ENCODE measurements around the gene RWDD2A.

The RWDD2A gene

DNA sequence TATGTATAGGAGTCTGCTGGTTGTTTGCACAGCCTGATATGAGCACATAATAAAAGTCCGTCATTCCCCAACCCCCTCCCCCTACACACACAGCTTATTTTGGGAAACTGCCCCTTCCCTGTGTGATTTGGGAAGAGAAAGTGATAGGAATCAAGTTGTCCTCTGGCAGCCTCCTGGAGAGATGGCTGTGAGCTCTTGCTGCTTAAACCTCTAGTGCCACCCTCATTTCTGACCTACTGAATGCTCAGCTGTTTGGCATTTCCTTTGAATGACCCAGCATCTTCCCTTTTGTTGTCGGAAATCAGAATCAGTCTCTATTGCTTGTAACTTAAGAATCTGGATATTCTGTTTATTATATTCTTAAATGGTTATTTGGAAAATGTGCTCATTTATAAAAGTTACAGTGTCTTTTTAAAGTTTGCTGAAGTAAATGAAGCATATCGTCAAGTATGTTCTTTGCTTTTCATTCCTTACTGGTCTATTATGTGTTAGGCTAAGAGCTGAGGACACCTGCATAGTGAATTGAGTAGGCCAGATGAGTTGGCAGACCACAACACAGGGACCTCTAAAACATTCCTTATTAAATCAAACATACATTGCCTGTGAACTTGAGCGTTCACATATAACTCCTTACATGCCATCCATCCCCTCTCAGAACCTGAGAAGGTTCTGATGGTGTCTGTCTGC is 5.5 kb downstream of the RWDD2A start:
- no peak for DNase-seq (ENCODE audit: low read depth in 1 of 2, low spot score in 1 of 2)

GRCh38 chr6:83199173-83199862 is 6.2 kb downstream of the RWDD2A start:
- DNase-seq (ENCODE audit: low read depth in 1 of 2, low spot score in 1 of 2) = no peak

DNA sequence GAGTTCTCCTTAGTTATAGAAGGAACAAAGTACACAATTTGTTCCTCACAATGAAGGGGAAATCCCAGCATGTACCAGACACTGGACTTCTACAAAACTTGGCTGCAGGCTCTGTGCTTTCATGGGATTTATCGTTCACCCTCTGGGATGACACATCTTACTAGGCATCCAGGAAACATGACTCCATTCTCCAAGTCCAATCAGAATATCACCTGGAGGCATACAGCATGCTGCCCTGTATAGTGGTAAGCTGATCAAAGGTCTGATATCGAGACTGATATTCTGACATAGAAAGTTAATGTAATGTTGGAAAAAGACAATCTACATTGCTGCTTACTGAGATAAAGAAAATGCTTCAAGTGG is 6.7 kb downstream of the RWDD2A start:
- no peak for DNase-seq (ENCODE audit: low read depth in 1 of 2, low spot score in 1 of 2)

DNA sequence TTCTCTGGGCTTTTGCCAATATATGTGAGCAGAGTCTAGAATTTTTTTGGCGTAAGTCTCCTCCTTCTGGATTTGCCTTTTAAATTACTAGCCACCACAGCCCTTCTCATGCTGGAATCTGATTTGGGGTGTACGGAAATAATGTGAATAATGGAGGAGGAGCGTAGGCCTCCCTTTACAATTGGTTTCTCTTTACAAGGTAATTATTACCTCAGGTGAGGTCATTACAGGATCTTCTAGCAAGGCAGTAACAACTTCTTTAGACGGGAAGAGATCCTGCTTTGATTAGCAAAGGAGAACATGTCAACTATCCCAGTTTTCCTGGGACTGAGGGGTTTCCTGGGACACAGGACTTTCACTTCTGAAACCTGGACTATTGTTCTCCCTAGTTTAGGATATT is 8.9 kb downstream of the RWDD2A start:
- no peak for DNase-seq (ENCODE audit: low read depth in 1 of 2, low spot score in 1 of 2)

DNA sequence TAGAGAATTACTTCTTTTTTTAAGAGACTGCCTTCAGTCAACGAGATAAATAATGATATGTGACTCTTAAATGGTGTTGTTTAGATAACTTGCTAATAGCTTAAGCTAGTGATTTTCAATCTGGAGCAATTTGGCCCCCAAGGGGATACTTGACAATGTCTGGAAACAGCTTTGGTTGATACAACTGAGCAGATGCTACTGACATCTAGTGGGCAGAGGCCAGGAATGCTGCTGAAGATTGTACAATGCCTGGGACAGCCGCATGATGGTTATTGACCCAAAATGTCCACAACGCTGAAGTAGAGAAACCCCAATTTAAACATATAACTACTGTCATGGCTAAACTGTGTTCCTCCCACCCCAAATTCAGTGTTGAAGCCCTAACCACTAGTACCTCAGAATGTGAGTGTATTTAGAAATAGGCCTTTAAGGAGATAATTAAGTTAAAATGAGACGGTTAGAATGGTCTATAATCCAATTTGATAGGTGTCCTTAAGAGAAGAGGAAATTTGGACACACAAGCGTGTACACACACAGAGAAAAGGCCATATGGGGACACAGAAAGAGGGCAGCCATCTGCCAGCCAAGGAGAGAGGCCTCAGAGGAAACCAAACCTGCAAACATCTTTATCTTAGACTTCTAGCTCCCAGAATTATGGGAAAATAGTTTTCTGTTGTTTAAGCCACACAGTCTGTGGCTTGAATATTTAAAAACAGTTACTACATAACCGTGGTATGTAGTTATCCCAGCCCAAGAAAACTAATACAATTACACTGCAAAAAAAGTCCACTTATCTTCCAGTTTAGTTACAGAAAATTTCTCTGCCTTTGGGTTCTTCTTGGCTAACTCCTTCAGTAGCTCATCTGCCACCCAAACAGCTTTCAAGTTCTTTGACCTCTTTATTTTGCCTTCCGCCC is 22.2 kb downstream of the RWDD2A start:
- DNase-seq (ENCODE audit: low read depth in 1 of 2, low spot score in 1 of 2) = peak; percentile 7 to 13

DNA sequence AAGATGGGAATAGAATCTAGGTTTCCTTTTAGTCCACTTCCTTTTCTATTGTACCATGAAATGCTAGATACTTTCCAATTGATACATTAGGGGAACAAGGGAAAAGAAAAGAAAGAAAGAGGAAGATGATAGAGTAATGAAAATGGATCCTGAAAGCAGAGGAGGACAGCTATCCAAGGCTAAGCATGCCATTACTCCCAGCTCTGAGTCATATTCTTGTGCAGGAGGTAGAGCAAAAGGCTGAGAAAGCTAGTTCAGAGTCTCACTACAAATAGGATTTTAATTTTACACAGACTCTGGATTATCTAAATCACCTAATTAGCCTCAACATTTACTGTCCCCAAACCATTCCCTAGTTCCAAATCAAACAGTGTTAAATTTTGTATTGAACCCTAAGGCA is 23.6 kb downstream of the RWDD2A start:
- no peak for DNase-seq (ENCODE audit: low read depth in 1 of 2, low spot score in 1 of 2)

DNA sequence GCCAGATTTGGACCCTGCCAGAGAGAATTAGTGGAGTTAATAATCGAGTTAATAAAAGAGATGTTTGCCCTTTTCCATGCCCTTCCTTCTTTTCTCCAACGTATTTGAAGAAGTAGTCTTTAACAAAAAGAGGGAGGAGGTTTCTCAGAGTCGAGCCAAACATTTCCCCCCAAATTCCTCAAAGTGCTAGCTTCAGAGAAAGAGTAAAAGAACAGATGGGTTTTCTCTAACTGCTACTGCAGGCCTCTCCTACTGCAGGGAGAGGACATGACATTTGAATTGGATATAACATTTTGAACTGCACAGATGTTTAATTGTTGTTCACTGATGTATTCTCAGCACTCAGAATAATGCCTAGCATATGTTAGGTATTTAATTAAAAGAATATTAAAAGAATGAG is 25.5 kb downstream of the RWDD2A start:
- DNase-seq (ENCODE audit: low read depth in 1 of 2, low spot score in 1 of 2) = no peak

GRCh38 chr6:83220121-83220520 is 27.0 kb downstream of the RWDD2A start:
- no peak for DNase-seq (ENCODE audit: low read depth in 1 of 2, low spot score in 1 of 2)

GRCh38 chr6:83221276-83221675 is 28.1 kb downstream of the RWDD2A start:
- DNase-seq (ENCODE audit: low read depth in 1 of 2, low spot score in 1 of 2) = no peak

DNA sequence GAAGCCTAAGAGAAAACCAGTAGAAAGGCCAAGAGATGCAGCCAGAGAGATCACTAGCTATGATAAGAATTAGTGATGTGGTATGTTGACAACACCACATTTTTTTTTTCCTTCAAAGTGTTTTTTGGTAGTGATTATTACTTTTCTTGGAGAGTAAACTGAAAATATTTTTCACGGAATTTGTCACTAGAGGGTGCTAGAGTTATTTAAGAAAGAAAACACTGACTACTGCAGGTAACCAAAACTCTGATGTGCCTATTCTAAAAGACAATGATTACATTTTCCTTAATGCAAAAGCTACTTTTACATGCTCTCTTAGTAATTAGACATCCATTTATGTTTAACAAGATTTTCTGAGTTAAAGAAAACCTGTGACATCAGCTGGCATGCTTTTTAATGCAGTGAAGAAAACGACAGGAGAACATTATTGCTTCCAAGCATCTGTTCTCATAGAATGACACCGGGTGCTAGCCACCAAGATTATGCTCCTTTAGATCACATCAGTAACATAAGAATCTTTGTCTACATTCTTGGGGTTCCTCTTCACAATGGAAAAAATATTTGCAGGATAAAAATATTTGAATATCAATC is 28.8 kb downstream of the RWDD2A start:
- DNase-seq (ENCODE audit: low read depth in 1 of 2, low spot score in 1 of 2) = no peak

- DNase-seq (ENCODE audit: low read depth in 1 of 2, low spot score in 1 of 2) = no peak
Observed at GRCh38 chr6:83226517-83226916, 33.4 kb downstream of the RWDD2A start.

DNA sequence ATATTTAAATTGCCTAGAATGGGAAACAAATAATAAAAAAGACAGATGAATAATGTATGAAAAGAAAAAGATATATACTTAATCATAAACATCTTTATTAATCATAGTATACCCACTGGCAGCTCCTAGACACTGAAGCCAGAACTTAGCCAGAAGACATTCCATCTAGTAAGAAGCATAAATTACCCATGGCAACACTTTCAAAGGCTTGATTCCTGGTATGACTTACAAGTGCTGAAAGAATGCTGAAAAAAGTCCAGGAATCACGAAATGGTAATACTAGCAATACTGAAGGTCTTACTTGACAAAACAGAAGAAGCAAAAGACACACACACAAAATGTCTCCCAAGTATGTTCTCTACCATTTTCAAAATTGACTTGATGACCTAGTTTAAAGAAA is 38.0 kb downstream of the RWDD2A start:
- DNase-seq (ENCODE audit: low read depth in 1 of 2, low spot score in 1 of 2) = no peak

DNA sequence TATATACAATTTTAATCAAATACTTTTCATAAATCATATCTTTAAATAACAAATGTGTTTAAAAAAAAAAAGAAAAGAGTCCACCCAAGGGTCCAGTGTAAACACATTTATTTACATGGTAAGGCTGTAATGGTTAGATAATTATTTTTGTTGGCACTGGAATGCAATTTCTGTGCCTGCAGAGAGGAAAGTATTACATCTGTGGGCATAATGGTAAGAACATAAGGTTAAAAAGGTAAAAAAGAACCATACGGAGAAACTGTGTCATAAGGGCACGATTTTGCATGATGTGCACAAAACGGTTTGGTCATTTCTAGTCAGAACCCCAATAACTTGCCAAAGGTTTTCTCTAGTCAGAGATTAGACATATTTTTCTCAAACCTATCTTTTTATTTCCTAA is 54.3 kb downstream of the RWDD2A start:
- DNase-seq (ENCODE audit: low read depth in 1 of 2, low spot score in 1 of 2) = no peak

Data from activated T-helper 1 cell treated with anti-CD3 and anti-CD28 coated beads, Interleukin-2, amount 50 U/mL, for 16 hours (primary cell).